ENCODE results near the gene C1orf216. TPM values are rescaled to one million over a fixed set of nuclear protein-coding genes. Genes with fewer than 3 reads are reported as not detected.
"Not testable (repeated sequence)": the region's sequence is repeated elsewhere in the genome, so short reads cannot be mapped to it uniquely, and the experiment has no call there.

C1orf216 gene
- total RNA-seq, 1 experiment from 2014 or later: 13.9 TPM

- TF ChIP-seq YY1 (IDR thresholded peaks at IDR 0.05; ENCODE audit: extremely low read depth, insufficient replicate concordance, low read depth, low read length): no peak
- TF ChIP-seq POLR2AphosphoS5 (IDR thresholded peaks at IDR 0.05; ENCODE audit: low read depth, low read length): 0 out of 2 replicates have a peak, but pooled peaks have one; percentile 16
- TF ChIP-seq POLR2A (IDR thresholded peaks at IDR 0.05; ENCODE audit: borderline replicate concordance, extremely low read depth, insufficient read depth, insufficient read length): no peak
- TF ChIP-seq SRF (IDR thresholded peaks at IDR 0.05; ENCODE audit: low read depth): no peak
Observed at GRCh38 chr1:35715568-35716002, 3.1 kb downstream of the C1orf216 start (continued).

GRCh38 chr1:35714921-35715567 lies 3.6 kb downstream of the C1orf216 start:
- ChIA-PET POLR2A (interaction anchor here (0.7 to 1.6 kb wide), 7 partner anchors 10 to 158 kb away, joined by 3 to 4 read pairs (median 3); partner anchors contain the start of genes KIAA0319L and NCDN), RAD21 (ENCODE audit: low non-redundant PET in 1 of 2, low total read pairs in 2 of 2, uncharacterized antibody in 2 of 2, unreplicated experiment in 2 of 2) (interaction anchor here (1.0 to 1.3 kb wide), 3 partner anchors 146 to 371 kb away, joined by 3 to 5 read pairs (median 4); no protein-coding TSS in a partner anchor), CTCF (interaction anchor here (0.7 to 5.5 kb wide), 20 partner anchors 11 to 264 kb away, joined by 3 to 49 read pairs (median 7); partner anchors contain the start of genes CLSPN, KIAA0319L, NCDN and TFAP2E)
- BruUV-seq (replicated peaks): no TSS peak
- H4K20me1 ChIP-seq (ENCODE audit: insufficient read depth): no peaks in the 10 kb centered on the region
- H3K36me3 ChIP-seq (ENCODE audit: control insufficient read depth in 1 of 2, insufficient read depth in 2 of 2, low read length in 2 of 2): peaks cover 11 to 18% of the 10 kb centered on the region in 2 experiments; a peak in 3 of 4 replicates
- H3K9me3 ChIP-seq (ENCODE audit: control insufficient read depth in 1 of 2, insufficient read depth in 1 of 2, low read depth in 1 of 2, low read length in 2 of 2): no peaks in the 10 kb centered on the region
- no peak overlapping the region for H3K4me3 ChIP-seq (replicated peaks in 1 of 2; ENCODE audit: low read depth in 1 of 2, low read length in 2 of 2)
- no peak for DNase-seq (ENCODE audit: low read depth, low spot score)
- no peak for ATAC-seq
- H2AFZ ChIP-seq (ENCODE audit: low read depth, low read length, poor library complexity, severe bottlenecking): no peak overlapping the region
- no peak for TF ChIP-seq TCF7L2 (IDR thresholded peaks at IDR 0.05; ENCODE audit: borderline replicate concordance, extremely low read depth, insufficient read depth, insufficient read length)
- no peak for TF ChIP-seq POLR2A (IDR thresholded peaks at IDR 0.05; ENCODE audit: borderline replicate concordance, extremely low read depth, insufficient read depth, insufficient read length)
- peaks cover 41% of the 10 kb centered on the region for H3K79me2 ChIP-seq (ENCODE audit: insufficient read depth, low read length)
- H3K27ac ChIP-seq (ENCODE audit: low read depth, low read length): no peak overlapping the region
- intact Hi-C loops (cut with micrococcal nuclease): loop anchor here (1.0 to 5.0 kb wide), 2 partner anchors 57 to 74 kb away; partner anchors contain the start of gene PSMB2
- H3K4me1 ChIP-seq (ENCODE audit: control insufficient read depth in 1 of 2, insufficient read depth in 2 of 2, low read length in 2 of 2): peaks cover 11 to 25% of the 10 kb centered on the region in 2 experiments
- no peaks in the 10 kb centered on the region for H3K27me3 ChIP-seq (ENCODE audit: insufficient read depth, low read length)
- peak overlapping the region; percentile 8; the same call in 1 of the 2 replicates for H3K4me2 ChIP-seq (ENCODE audit: low read length)
- H3K9me2 ChIP-seq (ENCODE audit: insufficient read depth): no peaks in the 10 kb centered on the region
- H3K9ac ChIP-seq (ENCODE audit: low read length): no peak overlapping the region

- H3K9me3 ChIP-seq (ENCODE audit: control insufficient read depth in 1 of 2, insufficient read depth in 1 of 2, low read depth in 1 of 2, low read length in 2 of 2); H3K27ac ChIP-seq (ENCODE audit: low read depth, low read length); H3K9me2 ChIP-seq (ENCODE audit: insufficient read depth); RAD21 ChIA-PET (ENCODE audit: low non-redundant PET in 1 of 2, low total read pairs in 2 of 2, uncharacterized antibody in 2 of 2, unreplicated experiment in 2 of 2); H3K9ac ChIP-seq (ENCODE audit: low read length); ATAC-seq; DNase-seq (ENCODE audit: low read depth, low spot score); H3K4me3 ChIP-seq (replicated peaks in 1 of 2; ENCODE audit: low read depth in 1 of 2, low read length in 2 of 2); H4K20me1 ChIP-seq (ENCODE audit: insufficient read depth); BruUV-seq (replicated peaks); H3K27me3 ChIP-seq (ENCODE audit: insufficient read depth, low read length); CTCF ChIA-PET; H3K4me1 ChIP-seq (ENCODE audit: control insufficient read depth in 1 of 2, insufficient read depth in 2 of 2, low read length in 2 of 2); H3K4me2 ChIP-seq (ENCODE audit: low read length); intact Hi-C loops (cut with micrococcal nuclease); H2AFZ ChIP-seq (ENCODE audit: low read depth, low read length, poor library complexity, severe bottlenecking): not testable (repeated sequence)
- peaks cover 18% of the 10 kb centered on the region for H3K79me2 ChIP-seq (ENCODE audit: insufficient read depth, low read length)
- POLR2A ChIA-PET: interaction anchor here (1.3 kb wide), 1 partner anchor 10 kb away, joined by 3 read pairs; no protein-coding TSS in a partner anchor
- peaks cover 11 to 18% of the 10 kb centered on the region in 2 experiments; a peak in 3 of 4 replicates for H3K36me3 ChIP-seq (ENCODE audit: control insufficient read depth in 1 of 2, insufficient read depth in 2 of 2, low read length in 2 of 2)
Observed at GRCh38 chr1:35711098-35711497, 7.6 kb downstream of the C1orf216 start.
